Hematopoietic multipotent progenitor cell (in vitro differentiated cells): ENCODE data around the gene HCLS1. TPM values are rescaled to one million over a fixed set of nuclear protein-coding genes. Genes with fewer than 3 reads are reported as not detected.
"Not testable (repeated sequence)": the region's sequence is repeated elsewhere in the genome, so short reads cannot be mapped to it uniquely, and the experiment has no call there.

Experiments used
- DNase-seq, 3 donors: peaks; one replicate each; pipeline ENCODE4 v3.0.0-alpha.2; 2011 to 2015; ENCODE audit warnings: low read depth in 2 of 3, low spot score in 2 of 3
- small RNA-seq: library from RNA; depleted of rRNA; stranded (forward); fragments of <200 nt; gene quantifications from one replicate; pipeline ENCODE3, GENCODE V24; 2012
- total RNA-seq: library from RNA; depleted of rRNA; stranded (reverse); fragments of >200 nt; gene quantifications from one replicate; pipeline ENCODE4 v1.2.3, GENCODE V29; 2012

HCLS1 gene
- total RNA-seq, 1 donor: 63.0 TPM

DNA sequence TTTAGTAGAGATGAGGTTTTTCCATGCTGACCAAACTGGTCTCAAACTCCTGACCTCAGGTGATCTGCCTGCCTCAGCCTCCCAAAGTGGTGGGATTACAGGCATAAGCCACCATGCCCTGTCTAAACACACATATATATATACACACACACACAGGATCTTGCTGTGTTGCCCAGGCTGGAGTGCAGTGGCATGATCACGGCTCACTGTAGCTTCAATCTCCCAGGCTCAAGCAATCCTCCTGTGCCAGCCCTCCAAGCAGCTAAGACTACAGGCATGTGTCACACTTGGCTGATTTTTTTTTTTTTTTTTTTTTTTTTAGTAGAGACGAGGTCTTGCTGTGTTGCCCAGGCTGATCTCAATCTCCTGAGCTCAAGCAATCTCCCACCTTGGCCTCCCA lies 60.8 kb downstream of the HCLS1 start:
- not testable (repeated sequence) for DNase-seq

- no peak for DNase-seq
Measured at GRCh38 chr3:121598564-121598963, 62.1 kb downstream of the HCLS1 start.

DNA sequence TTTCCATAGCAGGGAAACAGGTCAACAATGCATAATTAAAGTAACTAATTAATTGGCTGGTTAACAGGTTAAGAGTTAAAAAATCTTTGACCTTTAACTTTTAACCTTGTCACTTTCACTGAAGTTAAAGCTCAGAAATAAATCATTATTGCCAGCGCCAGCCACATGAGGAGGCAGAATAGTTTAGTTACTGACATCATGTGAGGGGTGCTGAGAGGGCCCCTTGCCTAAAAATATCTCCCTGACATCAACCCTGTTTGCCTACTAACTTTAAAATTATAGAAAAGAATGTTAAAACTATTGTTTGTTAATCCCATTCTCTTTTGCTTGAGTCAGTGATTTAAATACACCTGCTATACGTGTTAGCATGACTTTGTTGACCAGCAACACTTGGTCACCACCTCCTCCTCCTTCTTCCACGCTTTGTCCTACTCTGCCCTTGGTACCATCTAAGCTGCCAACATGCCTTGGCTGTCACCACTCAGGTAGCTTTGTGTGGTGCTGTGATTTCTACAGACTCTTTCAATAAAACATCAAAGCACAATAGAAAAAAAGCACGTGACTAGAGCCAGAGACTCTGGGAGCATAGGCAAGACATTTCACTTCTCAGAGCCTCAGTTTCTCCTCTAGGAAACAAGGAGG lies 64.8 kb downstream of the HCLS1 start:
- DNase-seq: no peak

GRCh38 chr3:121594850-121595249 lies 65.9 kb downstream of the HCLS1 start:
- no peak for DNase-seq

DNA sequence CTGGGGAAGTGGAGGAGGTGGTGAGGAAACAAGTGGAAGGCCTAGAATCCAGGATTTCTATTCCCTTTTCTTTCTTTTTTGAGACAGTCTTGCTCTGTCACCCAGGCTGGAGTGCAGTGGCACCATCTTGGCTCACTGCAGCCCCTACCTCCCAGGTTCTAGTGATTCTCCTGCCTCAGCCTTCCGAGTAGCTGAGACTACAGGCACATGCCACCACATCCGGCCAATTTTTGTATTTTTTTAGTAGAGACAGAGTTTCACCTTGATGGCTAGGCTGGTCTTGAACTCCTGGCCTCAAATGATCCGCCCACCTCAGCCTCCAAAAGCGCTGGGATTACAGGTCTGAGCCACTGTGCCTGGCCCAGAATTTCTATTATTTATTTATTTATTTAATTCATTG lies 66.9 kb downstream of the HCLS1 start:
- DNase-seq: not testable (repeated sequence)

DNA sequence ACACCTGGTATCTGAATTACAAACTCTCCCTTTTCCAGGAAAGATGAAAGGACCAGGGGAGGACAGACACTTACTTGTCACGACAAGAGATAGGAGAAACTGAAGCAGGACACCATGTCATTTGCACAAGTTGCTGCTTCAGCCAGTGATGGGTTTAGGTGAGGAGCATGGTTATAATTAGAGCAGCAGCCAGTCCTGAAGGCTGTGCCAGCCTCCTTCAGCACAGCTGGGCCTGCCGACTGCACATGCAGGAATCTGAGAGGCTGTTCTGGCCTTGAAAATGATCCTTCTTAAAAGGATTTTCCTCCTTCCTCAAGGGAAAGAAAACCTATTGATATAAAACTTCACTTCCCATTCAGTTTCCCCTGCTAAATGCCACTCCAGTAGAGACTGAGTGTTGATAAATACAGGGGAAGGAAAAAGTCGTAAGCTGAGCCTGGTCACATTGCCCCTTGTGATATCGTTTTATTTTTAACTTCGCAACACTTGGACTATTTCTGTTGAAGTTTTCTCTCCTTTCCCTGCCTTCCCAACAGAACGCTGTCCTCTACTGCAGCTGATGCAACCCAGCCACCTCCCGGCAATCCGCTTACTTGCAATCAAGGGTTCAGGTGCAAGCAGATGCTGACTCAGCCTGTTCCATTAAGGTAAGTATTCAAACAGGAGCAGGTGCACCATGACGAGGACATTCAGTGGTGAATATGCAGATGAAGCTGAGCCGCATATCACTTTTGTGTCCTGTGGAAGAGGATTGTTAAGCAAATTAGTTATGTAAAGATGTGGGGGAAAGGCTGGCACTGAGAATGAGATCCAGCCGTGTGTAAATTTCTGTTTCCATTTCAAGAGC lies 67.6 kb downstream of the HCLS1 start, which contains the start of gene FBXO40:
Gene FBXO40 (plus strand): TSS at position 524 of the 847 bp plus-strand sequence. CDS start 27,197 bp downstream, outside the sequence.
- no peak for DNase-seq

DNA sequence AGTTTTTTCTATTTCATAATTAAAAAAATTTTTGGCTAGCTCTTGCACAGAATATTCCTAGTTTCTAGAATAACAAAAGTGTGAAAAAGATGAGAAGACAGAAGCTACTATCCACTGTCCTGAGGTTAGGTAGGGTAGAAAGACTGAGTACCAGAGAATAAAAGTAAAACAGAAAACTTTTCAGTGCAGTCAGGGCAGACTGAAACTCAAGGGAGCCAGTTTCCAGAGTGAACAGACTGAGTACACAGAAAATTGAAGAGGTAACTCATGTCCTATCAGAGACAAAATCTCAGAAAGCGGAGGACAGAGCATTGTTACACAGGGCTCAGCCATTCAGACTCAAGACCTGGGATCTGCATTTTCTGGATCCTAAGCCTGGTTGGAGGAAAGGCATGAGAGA lies 76.3 kb downstream of the HCLS1 start:
- DNase-seq: no peak

- no peak for DNase-seq
Measured at GRCh38 chr3:121581691-121582090, 79.0 kb downstream of the HCLS1 start.

Small RNA genes lying within 50 kb of the gene (small RNA-seq; reads per million reads assigned to genes)
- not detected for gene RNU4-62P

Other genes starting within 250 kb of the HCLS1 start
- gene POLQ, start 114.9 kb downstream of the HCLS1 start, total RNA-seq: 1.1 TPM
- gene ARGFX, start 93.0 kb downstream of the HCLS1 start, total RNA-seq: not detected
- not detected for gene FBXO40, start 67.5 kb downstream of the HCLS1 start, total RNA-seq
- gene GOLGB1, start 88.8 kb upstream of the HCLS1 start, total RNA-seq: 8.6 TPM
- 22.6 TPM for gene IQCB1, start 174.2 kb upstream of the HCLS1 start, total RNA-seq
- gene EAF2, start 174.3 kb upstream of the HCLS1 start, total RNA-seq: 24.5 TPM
- gene SLC15A2, start 233.5 kb upstream of the HCLS1 start, total RNA-seq: 6.7 TPM